ENCODE results near the gene KLHDC4.
"Not testable (repeated sequence)": the region's sequence is repeated elsewhere in the genome, so short reads cannot be mapped to it uniquely, and the experiment has no call there.

DNA sequence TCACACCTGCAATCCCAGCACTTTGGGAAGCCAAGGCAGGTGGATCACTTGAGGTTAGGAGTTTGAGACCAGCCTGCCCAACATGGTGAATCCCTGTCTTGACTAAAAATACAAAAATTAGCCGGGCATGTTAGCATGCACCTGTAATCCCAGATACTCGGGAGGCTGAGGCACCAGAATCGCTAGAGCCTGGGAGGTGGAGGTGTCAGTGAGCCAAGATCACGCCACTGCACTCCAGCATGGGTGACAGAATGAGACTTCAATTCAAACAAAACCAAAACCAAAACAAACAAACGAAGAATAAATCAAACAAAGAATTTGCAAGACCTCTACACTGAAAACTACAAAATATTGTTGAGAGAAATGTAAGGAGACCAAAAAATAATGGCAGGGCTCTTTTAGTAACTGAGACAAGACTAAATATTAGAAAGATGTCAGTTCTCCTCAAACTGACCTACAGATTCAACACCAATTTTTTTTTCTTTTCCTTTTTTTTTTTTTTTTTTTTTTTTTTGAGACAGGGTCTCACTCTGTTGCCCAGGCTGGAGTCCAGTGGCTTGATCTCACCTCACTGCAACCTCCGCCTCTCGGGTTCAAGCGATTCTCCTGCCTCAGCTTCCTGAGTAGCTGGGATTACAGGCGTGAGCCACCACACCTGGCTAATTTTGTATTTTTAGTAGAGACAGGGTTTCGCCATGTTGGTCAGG is 23.1 kb upstream of the KLHDC4 start:
- not testable (repeated sequence) for TF ChIP-seq CTCF, POLR2A (IDR thresholded peaks at IDR 0.05)
